Glutamatergic neuron (in vitro differentiated cells): ENCODE measurements around the gene HYOU1. TPM values are rescaled to one million over a fixed set of nuclear protein-coding genes. Genes with fewer than 3 reads are reported as not detected.
"Not testable (repeated sequence)": the region's sequence is repeated elsewhere in the genome, so short reads cannot be mapped to it uniquely, and the experiment has no call there.

Source experiments
- DNase-seq: peaks from one replicate; pipeline ENCODE4 v3.0.0; 2022
- H3K27ac Mint-ChIP-seq: one replicate; pipeline ENCODE4 v1.8.0; 2020; ENCODE audit warnings: mild to moderate bottlenecking, mixed read lengths, inconsistent platforms; ENCODE audit not compliant: unreplicated experiment
- H3K27me3 Mint-ChIP-seq: one replicate; pipeline ENCODE4 v1.8.0; 2020; ENCODE audit warnings: mild to moderate bottlenecking, moderate library complexity, mixed read lengths, inconsistent platforms; ENCODE audit not compliant: unreplicated experiment
- H3K36me3 Mint-ChIP-seq: one replicate; pipeline ENCODE4 v1.8.0; 2020; ENCODE audit warnings: mild to moderate bottlenecking, mixed read lengths, inconsistent platforms; ENCODE audit not compliant: unreplicated experiment
- H3K4me1 Mint-ChIP-seq: one replicate; pipeline ENCODE4 v1.8.0; 2020; ENCODE audit warnings: mild to moderate bottlenecking, low read depth, mixed read lengths, inconsistent platforms; ENCODE audit not compliant: unreplicated experiment
- H3K4me3 Mint-ChIP-seq: one replicate; pipeline ENCODE4 v1.8.0; 2020; ENCODE audit warnings: mild to moderate bottlenecking, mixed read lengths, inconsistent platforms; ENCODE audit not compliant: unreplicated experiment
- H3K9me3 Mint-ChIP-seq: one replicate; pipeline ENCODE4 v1.8.0; 2020; ENCODE audit warnings: mild to moderate bottlenecking, moderate library complexity, mixed read lengths, inconsistent platforms; ENCODE audit not compliant: unreplicated experiment
- CTCF ChIP-seq: fragments of 200-600 bp; sonication (generic); IDR thresholded peaks from one replicate; pipeline ENCODE4 v1.5.0; 2021; ENCODE audit not compliant: partially characterized antibody, unreplicated experiment
- total RNA-seq: library from RNA; stranded (reverse); fragmentation: NEBNext Ultra II Directional; extraction: Animal tissue kit (Norgen Biotek cat#: 25700); gene quantifications from one replicate; pipeline ENCODE4 v1.2.1, GENCODE V29; 2021; ENCODE audit not compliant: unreplicated experiment

HYOU1 gene
- total RNA-seq, 1 donor from 2014 or later, result 193 TPM

DNA sequence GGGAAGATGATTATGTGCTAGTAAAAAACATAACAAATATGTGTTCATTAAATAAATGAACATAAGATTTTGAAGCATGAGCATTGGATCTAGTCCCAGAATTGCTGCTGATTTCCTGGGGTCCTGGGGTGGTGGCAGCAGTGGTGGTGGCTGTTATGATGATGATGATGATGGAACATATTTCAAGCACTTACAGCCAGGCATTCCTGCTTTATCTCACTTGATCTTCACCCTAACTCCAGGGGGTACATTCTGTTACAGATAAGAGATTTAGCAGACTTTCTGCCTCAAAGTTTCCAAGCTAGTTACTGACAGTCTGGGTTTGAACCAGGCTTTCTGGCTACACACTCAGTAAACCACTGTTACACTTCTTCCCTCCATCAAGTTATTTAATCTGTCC, 33.3 kb downstream of the HYOU1 start:
- DNase-seq, result no peak
- Mint-ChIP-seq H3K36me3 (no peaks in the 10 kb centered on the region), H3K4me3 (no peak overlapping the region), H3K27ac (no peak overlapping the region), H3K9me3 (peaks cover 3% of the 10 kb centered on the region), H3K4me1 (peaks cover 5% of the 10 kb centered on the region), H3K27me3 (peaks cover 1% of the 10 kb centered on the region)
- TF ChIP-seq CTCF, result no peak

- peaks cover 9% of the 10 kb centered on the region for H3K4me1 Mint-ChIP-seq
- H3K4me3 Mint-ChIP-seq, result peak overlapping the region; percentile 49
- no peak overlapping the region for H3K27ac Mint-ChIP-seq
- H3K9me3 Mint-ChIP-seq, result peaks cover 10% of the 10 kb centered on the region
- no peak for TF ChIP-seq CTCF
- no peak for DNase-seq
- peaks cover 4% of the 10 kb centered on the region for H3K36me3 Mint-ChIP-seq
- peaks cover 6% of the 10 kb centered on the region for H3K27me3 Mint-ChIP-seq
Observed at GRCh38 chr11:119021631-119022030, 35.4 kb downstream of the HYOU1 start.

GRCh38 chr11:119019996-119020395, 37.0 kb downstream of the HYOU1 start:
- no peak for DNase-seq
- peaks cover 4% of the 10 kb centered on the region for H3K36me3 Mint-ChIP-seq
- H3K27me3 Mint-ChIP-seq, result peaks cover 6% of the 10 kb centered on the region
- H3K9me3 Mint-ChIP-seq, result peaks cover 10% of the 10 kb centered on the region
- peaks cover 9% of the 10 kb centered on the region for H3K4me1 Mint-ChIP-seq
- no peak for TF ChIP-seq CTCF
- peak overlapping the region; percentile 99 for H3K4me3 Mint-ChIP-seq
- peak overlapping the region; percentile 91 for H3K27ac Mint-ChIP-seq

- DNase-seq, result peak; percentile 93
- Mint-ChIP-seq H3K4me1 (peaks cover 9% of the 10 kb centered on the region), H3K27me3 (peaks cover 6% of the 10 kb centered on the region), H3K4me3 (peak within 1 kb of the TSS; percentile 99), H3K36me3 (peaks cover 4% of the 10 kb centered on the region), H3K27ac (peak within 1 kb of the TSS; percentile 91), H3K9me3 (peaks cover 10% of the 10 kb centered on the region)
- TF ChIP-seq CTCF, result no peak
Observed at GRCh38 chr11:119018074-119018938, 38.7 kb downstream of the HYOU1 start, which contains the start of the genes RPS25 and TRAPPC4. Gene RPS25, minus strand, starts transcription at chr11:119018343. Its CDS starts 59 bp downstream, at chr11:119018284. Gene TRAPPC4, plus strand, starts transcription at chr11:119018766. Its CDS starts 30 bp downstream, at chr11:119018796.

GRCh38 chr11:119017377-119017776, 39.6 kb downstream of the HYOU1 start:
- Mint-ChIP-seq H3K27ac (peak overlapping the region; percentile 91), H3K4me3 (peak overlapping the region; percentile 99)
- DNase-seq, H3K4me1 Mint-ChIP-seq, H3K9me3 Mint-ChIP-seq, H3K27me3 Mint-ChIP-seq, H3K36me3 Mint-ChIP-seq: not testable (repeated sequence)
